Esophagus squamous epithelium (tissue), 4 donors: ENCODE measurements around the gene OCA2.

Experiments used
- POLR2A ChIP-seq, 4 donors: fragments of 450-650 bp; IDR thresholded peaks; one replicate each; pipeline ENCODE4 v1.6.1; 2017; ENCODE audit warnings: antibody characterized with exemption in 4 of 4, mild to moderate bottlenecking in 4 of 4, moderate library complexity in 3 of 4
- TF ChIP-seq, protein P1 (sequence below), 6 experiments: fragments of 450-650 bp in 4 of 6; fragments of 200-600 bp in 2 of 6; sonication (generic) in 2 of 6; IDR thresholded peaks; one replicate each; pipeline ENCODE4 v1.5.1; 2016 to 2019; ENCODE audit warnings: antibody characterized with exemption in 6 of 6, mild to moderate bottlenecking in 4 of 6, moderate library complexity in 4 of 6

DNA sequence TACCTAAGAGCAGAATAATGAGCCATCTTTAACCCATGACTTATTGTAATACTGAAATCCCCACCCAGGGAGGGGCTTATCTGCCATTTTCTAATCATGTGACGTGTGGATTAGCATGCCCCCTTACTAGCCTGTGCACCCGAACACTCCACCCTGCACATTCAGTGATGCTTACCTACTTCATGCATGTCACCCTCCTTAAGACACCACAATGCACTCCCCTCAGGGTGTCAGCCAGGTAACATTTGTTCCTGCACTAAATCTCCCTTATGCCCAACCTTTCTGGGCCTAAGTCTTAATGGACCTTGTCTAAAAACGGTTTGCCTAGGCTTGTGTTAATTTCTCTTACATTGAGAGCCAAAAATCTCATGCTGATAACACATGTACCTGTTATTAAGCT, 336.6 kb downstream of the OCA2 start:
- TF ChIP-seq, protein P1, sequence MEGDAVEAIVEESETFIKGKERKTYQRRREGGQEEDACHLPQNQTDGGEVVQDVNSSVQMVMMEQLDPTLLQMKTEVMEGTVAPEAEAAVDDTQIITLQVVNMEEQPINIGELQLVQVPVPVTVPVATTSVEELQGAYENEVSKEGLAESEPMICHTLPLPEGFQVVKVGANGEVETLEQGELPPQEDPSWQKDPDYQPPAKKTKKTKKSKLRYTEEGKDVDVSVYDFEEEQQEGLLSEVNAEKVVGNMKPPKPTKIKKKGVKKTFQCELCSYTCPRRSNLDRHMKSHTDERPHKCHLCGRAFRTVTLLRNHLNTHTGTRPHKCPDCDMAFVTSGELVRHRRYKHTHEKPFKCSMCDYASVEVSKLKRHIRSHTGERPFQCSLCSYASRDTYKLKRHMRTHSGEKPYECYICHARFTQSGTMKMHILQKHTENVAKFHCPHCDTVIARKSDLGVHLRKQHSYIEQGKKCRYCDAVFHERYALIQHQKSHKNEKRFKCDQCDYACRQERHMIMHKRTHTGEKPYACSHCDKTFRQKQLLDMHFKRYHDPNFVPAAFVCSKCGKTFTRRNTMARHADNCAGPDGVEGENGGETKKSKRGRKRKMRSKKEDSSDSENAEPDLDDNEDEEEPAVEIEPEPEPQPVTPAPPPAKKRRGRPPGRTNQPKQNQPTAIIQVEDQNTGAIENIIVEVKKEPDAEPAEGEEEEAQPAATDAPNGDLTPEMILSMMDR (IDR thresholded peaks at IDR 0.05) = no peak
- no peak for TF ChIP-seq POLR2A (IDR thresholded peaks at IDR 0.05)
